Ovary (tissue), 9 donors: ENCODE results near the gene POLR2E. TPM values are rescaled to one million over a fixed set of nuclear protein-coding genes. Genes with fewer than 3 reads are reported as not detected.
A peak's percentile ranks its signal among the peaks of the same experiment; 100 is the strongest.

Source experiments
- DNase-seq, 5 donors: peaks; one replicate each; pipeline ENCODE4 v3.0.0-alpha.2; 2019 to 2020
- H3K27ac ChIP-seq, 2 donors: fragments of 200-600 bp; one replicate each; pipeline versions ENCODE4 v1.5.1 to v1.8.0; 2019 to 2022
- H3K27me3 ChIP-seq: fragments of 200-600 bp; one replicate; pipeline ENCODE4 v1.8.0; 2022
- H3K36me3 ChIP-seq: fragments of 200-600 bp; sonication (generic); one replicate; pipeline ENCODE4 v1.5.1; 2019
- H3K4me1 ChIP-seq: one replicate; pipeline ENCODE4 v1.8.1; 2013; ENCODE audit warnings: mild to moderate bottlenecking, moderate library complexity; ENCODE audit not compliant: insufficient read depth
- H3K4me3 ChIP-seq: fragments of 200-600 bp; sonication (generic); one replicate; pipeline ENCODE4 v1.5.1; 2017
- H3K9me3 ChIP-seq, 2 donors: fragments of 200-600 bp in 1 of 2; sonication (generic) in 1 of 2; one replicate each; pipeline versions ENCODE4 v1.5.1 to v1.8.1; 2013 to 2019; ENCODE audit warnings: mild to moderate bottlenecking in 1 of 2, moderate library complexity in 1 of 2
- EP300 ChIP-seq: sonication (generic); formaldehyde crosslinking; IDR thresholded peaks from one replicate; pipeline ENCODE4 v1.6.1; 2017; ENCODE audit warnings: antibody characterized with exemption
- POLR2A ChIP-seq: fragments of 450-650 bp; IDR thresholded peaks from one replicate; pipeline ENCODE4 v1.6.1; 2017; ENCODE audit warnings: antibody characterized with exemption, mild to moderate bottlenecking, moderate library complexity
- WGBS, 3 donors: extraction: QIAGEN DNeasy Blood & Tissue Kit in 1 of 3; methylation state at CpG; one replicate each; pipeline versions ENCODE4 v1.1.5 to v1.1.7; 2013 to 2017; 5-methylcytosine and 5-hydroxymethylcytosine counted together
- intact Hi-C, 4 donors: fragments of 100-400 bp; cut with DNase I; formaldehyde crosslinking; loops; one replicate each; pipeline versions ENCODE4 v1.11.0 to v1.15.1; 2022 to 2023
- polyA plus RNA-seq, 2 donors: library from polyadenylated mRNA; stranded (reverse); fragments of 200-250 nt in 1 of 2; fragments of 350-450 nt in 1 of 2; fragmentation: Illumina TruSeq in 1 of 2; extraction: RNeasy Lipid Tissue Mini Kit (QIAGEN cat#74804) in 1 of 2; gene quantifications; one replicate each; pipeline ENCODE4 v1.2.3, GENCODE V29; 2013 to 2014
- total RNA-seq, 7 donors: library from RNA; depleted of rRNA in 2 of 7; stranded (reverse); fragments of >200 nt in 2 of 7; fragmentation: NEBNext Ultra II Directional in 3 of 7; extraction: Animal tissue kit (Norgen Biotek cat#: 25700) in 3 of 7; gene quantifications; one replicate each; pipeline versions ENCODE4 v1.1.0 to v1.2.4, GENCODE V29; 2016 to 2023
- TF ChIP-seq, protein P1 (sequence below), 3 donors: fragments of 450-650 bp in 2 of 3; fragments of 200-600 bp in 1 of 3; IDR thresholded peaks; one replicate each; pipeline versions ENCODE4 v1.5.1 to v1.8.0; 2016 to 2022; ENCODE audit warnings: antibody characterized with exemption in 3 of 3, mild to moderate bottlenecking in 1 of 3
- donor health status: DM: no; HTN: no; CAD: no; lungs with moderate emphysema.
- donor health status: DM: no; HTN: no; CAD: no.
- donor health status: Bipolar disorder and iron deficiency.
- donor health status: DM: yes; HTN: yes; CAD: no.
- donor health status: DM: no; HTN: no; CAD: no.
- donor health status: DM: yes; HTN: yes; CAD: no.

Gene POLR2E
- total and polyA plus RNA-seq, 9 donors, result 11.1 to 157 (median 119) TPM

DNA sequence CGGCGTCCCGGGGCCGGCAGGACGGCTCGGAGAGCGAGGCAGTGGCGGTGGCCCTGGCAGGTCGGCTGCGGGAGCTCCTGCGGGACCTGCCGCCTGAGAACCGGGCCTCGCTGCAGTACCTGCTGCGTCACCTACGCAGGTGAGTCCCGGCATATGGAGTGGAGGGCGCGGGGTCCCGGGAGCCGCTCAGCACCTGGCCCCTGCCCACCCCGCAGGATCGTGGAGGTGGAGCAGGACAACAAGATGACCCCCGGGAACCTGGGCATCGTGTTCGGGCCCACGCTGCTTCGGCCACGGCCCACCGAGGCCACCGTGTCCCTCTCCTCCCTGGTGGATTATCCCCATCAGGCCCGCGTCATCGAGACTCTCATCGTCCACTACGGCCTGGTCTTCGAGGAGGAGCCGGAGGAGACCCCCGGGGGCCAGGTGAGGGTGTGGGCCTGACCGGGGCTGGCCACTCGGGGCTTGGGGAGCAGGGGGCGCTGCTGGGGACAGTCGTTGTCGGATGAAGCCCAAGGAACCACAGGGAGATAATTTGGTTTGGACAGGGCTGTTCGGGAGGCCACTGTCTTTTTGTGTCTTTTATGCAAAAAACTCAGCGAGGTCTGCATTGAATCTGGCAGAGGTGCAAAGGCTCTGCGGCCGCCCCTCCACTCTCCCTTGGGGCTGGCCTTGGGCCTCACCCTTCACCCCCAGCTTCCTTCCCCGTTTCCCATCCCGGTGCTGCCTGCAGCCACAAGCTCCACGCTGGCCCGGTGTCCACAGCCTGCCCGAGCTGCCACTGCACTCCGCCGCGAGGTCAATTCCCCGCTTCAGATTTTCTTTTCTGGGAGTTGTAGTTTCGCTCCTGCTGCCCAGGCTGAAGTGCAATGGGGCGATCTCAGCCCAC, 12.0 kb downstream of the POLR2E start:
- TF ChIP-seq, protein P1, sequence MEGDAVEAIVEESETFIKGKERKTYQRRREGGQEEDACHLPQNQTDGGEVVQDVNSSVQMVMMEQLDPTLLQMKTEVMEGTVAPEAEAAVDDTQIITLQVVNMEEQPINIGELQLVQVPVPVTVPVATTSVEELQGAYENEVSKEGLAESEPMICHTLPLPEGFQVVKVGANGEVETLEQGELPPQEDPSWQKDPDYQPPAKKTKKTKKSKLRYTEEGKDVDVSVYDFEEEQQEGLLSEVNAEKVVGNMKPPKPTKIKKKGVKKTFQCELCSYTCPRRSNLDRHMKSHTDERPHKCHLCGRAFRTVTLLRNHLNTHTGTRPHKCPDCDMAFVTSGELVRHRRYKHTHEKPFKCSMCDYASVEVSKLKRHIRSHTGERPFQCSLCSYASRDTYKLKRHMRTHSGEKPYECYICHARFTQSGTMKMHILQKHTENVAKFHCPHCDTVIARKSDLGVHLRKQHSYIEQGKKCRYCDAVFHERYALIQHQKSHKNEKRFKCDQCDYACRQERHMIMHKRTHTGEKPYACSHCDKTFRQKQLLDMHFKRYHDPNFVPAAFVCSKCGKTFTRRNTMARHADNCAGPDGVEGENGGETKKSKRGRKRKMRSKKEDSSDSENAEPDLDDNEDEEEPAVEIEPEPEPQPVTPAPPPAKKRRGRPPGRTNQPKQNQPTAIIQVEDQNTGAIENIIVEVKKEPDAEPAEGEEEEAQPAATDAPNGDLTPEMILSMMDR (IDR thresholded peaks at IDR 0.05), result no peak
- TF ChIP-seq EP300 (no peak), POLR2A (no peak)
- H3K9me3 ChIP-seq, result no peaks in the 10 kb centered on the region
- H3K4me3 ChIP-seq, result no peak overlapping the region
- no peaks in the 10 kb centered on the region for H3K27me3 ChIP-seq
- intact Hi-C loops, result no loop called here
- WGBS, 3 donors, result 73 to 83% (median 83%) methylated on average over 59 of the region's 59 CpGs
- H3K27ac ChIP-seq, result no peak overlapping the region
- peaks cover 4% of the 10 kb centered on the region for H3K4me1 ChIP-seq
- no peaks in the 10 kb centered on the region for H3K36me3 ChIP-seq
- DNase-seq, result no peak

DNA sequence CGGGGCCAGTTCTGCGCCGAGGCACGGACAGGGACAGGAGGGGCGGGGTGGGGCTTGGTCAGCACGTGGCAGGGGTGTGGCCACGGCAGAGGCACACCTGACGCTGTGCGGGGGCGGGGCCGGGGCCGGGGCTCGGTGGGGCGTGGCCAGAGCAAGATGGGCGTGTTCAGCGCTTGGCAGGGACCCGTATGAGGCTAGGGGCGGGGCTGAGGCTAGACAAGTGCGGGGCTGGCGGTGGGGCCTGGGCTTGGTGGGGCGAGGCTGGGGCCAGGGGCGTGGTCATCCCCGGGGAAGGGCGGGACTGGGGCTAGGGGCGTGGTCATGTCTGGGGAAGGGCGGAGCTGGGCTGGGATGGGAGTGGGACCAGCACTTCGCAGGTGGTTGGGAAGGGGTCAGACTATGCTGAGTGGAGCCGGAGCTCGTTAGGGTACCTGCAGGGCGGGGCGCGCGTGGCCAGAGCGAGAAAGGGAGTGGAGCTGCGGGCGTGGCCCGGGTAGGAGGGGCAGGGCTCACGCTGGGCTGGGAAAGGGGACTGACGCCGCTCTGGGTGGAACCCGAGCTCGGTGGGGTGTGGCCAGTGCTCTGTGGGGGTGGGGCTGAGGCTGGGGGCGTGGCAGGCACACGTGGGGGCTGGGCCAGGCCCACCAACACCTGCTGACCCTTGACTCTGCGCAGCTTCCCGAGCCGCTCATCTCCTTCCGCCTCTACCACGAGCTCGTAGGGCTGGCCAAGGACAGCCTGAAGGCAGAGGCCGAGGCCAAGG, 12.8 kb downstream of the POLR2E start:
- Histone ChIP-seq H3K4me1 (peaks cover 4% of the 10 kb centered on the region), H3K36me3 (no peaks in the 10 kb centered on the region), H3K27ac (no peak overlapping the region), H3K27me3 (no peaks in the 10 kb centered on the region), H3K4me3 (no peak overlapping the region), H3K9me3 (no peaks in the 10 kb centered on the region)
- intact Hi-C loops, result no loop called here
- DNase-seq, result peak in 3 of 5 donors; percentile 54 to 66 (median 64)
- TF ChIP-seq POLR2A (no peak), EP300 (no peak)
- TF ChIP-seq, protein P1 (IDR thresholded peaks at IDR 0.05), result no peak
- WGBS, 3 donors, result 9 to 24% (median 20%) methylated on average over 43 to 51 of the region's 51 CpGs

DNA sequence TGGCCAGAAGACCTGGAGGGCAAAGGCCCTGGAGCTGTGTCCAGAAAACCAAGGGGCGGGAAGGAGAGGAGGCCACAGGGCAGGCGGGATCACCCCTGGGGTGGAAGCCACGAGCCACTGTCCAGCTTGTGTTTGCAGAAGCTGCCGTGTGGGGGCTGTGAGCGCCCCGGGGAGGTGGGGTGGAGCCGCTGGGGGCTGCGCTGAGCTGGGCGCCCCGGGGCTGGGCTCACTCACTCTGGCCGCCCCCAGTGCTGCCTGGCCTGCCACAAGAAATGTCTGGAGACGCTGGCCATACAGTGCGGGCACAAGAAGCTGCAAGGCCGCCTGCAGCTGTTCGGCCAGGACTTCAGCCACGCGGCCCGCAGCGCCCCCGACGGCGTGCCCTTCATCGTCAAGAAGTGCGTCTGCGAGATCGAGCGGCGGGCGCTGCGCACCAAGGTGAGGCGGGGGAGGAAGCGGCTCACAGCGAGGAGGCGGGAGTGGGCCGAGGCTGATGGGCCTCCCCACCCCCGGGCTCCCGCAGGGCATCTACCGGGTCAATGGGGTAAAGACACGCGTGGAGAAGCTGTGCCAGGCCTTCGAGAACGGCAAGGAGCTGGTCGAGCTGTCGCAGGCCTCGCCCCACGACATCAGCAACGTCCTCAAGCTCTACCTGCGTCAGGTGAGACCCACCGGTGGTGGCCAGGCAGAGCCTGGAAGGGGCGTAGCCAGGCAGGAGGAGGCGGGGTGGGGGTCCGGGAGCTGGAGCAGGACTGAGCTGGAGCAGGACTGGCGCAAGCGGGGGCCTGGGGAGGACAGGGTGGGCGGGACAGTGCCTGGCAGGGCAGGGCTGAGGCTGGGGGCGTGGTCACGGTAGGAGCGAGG, 13.6 kb downstream of the POLR2E start:
- intact Hi-C loops, result no loop called here
- peak in 2 of 5 donors; percentile 67 to 69 for DNase-seq
- Histone ChIP-seq H3K4me1 (peaks cover 4% of the 10 kb centered on the region), H3K27me3 (no peaks in the 10 kb centered on the region), H3K9me3 (no peaks in the 10 kb centered on the region), H3K27ac (no peak overlapping the region), H3K36me3 (no peaks in the 10 kb centered on the region), H3K4me3 (no peak overlapping the region)
- TF ChIP-seq EP300, result no peak
- no peak for TF ChIP-seq POLR2A
- TF ChIP-seq, protein P1 (IDR thresholded peaks at IDR 0.05), result no peak
- 43 to 68% (median 56%) methylated on average over 52 to 58 of the region's 58 CpGs for WGBS, 3 donors
